Brain microvascular endothelial cell (primary cell): Measurements from ENCODE around the gene TBL1X.

Experiments
- DNase-seq: peaks from one replicate; pipeline ENCODE4 v3.0.0-alpha.2; 2020
- H3K27ac ChIP-seq: fragments of 250-450 bp; sonication (Bioruptor Pico); 2 replicates; pipeline ENCODE4 v1.5.1; 2020; ENCODE audit warnings: mild to moderate bottlenecking, moderate library complexity
- H3K27me3 ChIP-seq: fragments of 250-450 bp; sonication (Bioruptor Pico); replicated peaks from 2 replicates; pipeline ENCODE4 v1.5.1; 2020; ENCODE audit warnings: mild to moderate bottlenecking
- H3K36me3 ChIP-seq: fragments of 250-450 bp; sonication (Bioruptor Pico); replicated peaks from 2 replicates; pipeline ENCODE4 v1.5.1; 2020; ENCODE audit warnings: mild to moderate bottlenecking
- H3K4me3 ChIP-seq: 2 replicates; pipeline ENCODE4 v1.5.1; 2011; ENCODE audit warnings: low read depth, mild to moderate bottlenecking, control low read depth, low read length, moderate library complexity
- in situ Hi-C: cut with HindIII; loops from 2 replicates; pipeline ENCODE4 v1.10.0; 2017; ENCODE audit warnings: low sequenced_read_pairs, low pct_ligation_motif_present
- TF ChIP-seq, protein P1 (sequence below): IDR thresholded peaks from 2 replicates; pipeline ENCODE4 v1.5.1; 2011; ENCODE audit warnings: low read depth, mild to moderate bottlenecking, moderate library complexity, low read length, control low read depth, inconsistent platforms; ENCODE audit errors: missing control alignments

TBL1X gene

DNA sequence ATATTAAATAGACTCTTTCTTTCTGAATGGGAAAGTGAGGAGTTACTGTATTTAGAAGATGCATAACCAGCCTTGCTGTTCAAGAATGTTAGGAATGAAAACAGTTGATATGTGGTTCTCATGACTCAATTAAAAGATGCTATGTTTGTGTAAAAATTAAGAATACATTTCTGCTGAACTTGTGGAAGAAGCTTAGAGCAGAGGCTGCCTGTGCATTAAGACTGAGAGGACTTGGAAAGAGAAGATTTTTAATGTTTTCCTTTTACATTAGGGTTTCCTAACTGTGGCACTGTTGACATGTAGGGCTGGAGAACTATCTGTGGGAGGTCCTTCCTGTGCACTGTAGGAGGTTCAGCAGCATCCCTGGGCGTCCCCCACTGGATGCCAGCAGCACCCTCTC, 163.1 kb downstream of the TBL1X start:
- Histone ChIP-seq H3K27ac (no peak overlapping the region), H3K36me3 (no peaks in the 10 kb centered on the region), H3K4me3 (no peak overlapping the region), H3K27me3 (no peaks in the 10 kb centered on the region)
- TF ChIP-seq, protein P1, sequence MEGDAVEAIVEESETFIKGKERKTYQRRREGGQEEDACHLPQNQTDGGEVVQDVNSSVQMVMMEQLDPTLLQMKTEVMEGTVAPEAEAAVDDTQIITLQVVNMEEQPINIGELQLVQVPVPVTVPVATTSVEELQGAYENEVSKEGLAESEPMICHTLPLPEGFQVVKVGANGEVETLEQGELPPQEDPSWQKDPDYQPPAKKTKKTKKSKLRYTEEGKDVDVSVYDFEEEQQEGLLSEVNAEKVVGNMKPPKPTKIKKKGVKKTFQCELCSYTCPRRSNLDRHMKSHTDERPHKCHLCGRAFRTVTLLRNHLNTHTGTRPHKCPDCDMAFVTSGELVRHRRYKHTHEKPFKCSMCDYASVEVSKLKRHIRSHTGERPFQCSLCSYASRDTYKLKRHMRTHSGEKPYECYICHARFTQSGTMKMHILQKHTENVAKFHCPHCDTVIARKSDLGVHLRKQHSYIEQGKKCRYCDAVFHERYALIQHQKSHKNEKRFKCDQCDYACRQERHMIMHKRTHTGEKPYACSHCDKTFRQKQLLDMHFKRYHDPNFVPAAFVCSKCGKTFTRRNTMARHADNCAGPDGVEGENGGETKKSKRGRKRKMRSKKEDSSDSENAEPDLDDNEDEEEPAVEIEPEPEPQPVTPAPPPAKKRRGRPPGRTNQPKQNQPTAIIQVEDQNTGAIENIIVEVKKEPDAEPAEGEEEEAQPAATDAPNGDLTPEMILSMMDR = no peak
- in situ Hi-C loops = no loop called here
- DNase-seq = no peak

DNA sequence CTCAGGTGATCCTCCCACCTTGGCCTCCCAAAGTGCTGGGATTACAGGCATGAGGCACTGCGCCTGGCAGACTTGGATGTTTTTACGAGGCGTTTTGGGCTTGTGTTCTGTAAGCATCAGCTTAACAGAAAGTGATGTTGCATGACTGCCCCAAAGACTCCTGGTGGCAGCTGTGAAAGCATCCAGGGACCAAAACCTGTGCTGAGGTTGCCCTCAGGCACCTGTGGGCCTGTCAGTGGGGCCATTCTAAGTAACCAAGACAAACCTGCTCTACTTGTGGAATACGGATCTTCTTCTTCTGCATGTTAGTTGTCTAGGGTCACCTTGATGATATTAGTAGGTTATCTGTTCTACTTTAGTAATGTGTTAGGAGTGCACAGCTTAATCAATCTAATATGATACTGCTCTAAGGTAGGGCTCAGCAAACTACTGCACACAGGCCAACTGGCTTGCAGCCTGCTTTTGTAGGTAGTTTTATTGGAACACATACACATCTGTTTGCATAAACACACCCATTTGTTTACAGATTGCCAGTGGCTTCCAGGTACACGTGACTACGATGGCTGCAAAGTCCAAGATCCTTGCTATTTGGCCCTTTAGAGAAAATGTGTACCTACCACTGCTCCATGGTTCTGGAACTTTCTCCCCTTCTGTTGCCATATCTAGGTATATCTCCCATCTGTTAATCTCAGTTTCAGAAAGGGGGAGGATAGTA, 164.1 kb downstream of the TBL1X start:
- TF ChIP-seq, protein P1 = no peak
- Histone ChIP-seq H3K36me3 (no peaks in the 10 kb centered on the region), H3K27ac (no peak overlapping the region), H3K27me3 (no peaks in the 10 kb centered on the region), H3K4me3 (no peak overlapping the region)
- DNase-seq = no peak
- in situ Hi-C loops = no loop called here

DNA sequence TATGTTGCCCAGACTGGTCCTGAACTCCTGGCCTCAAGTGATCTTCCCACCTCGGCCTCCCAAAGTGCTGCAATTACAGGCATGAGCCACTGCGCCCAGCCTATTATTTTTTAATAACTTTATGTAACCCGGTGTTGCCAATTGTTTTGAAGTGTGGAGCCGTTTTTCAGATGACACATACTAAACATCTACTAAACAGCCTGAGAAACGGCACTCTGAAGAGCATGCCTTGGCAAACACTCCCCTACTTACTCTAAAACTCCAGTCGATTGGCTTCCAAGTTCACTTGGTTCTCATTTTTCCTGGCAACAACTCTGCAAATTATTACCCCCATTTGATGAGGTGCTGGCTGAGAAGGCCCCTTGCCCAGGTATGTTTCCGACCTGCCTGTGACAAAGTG, 169.7 kb downstream of the TBL1X start:
- H3K27ac ChIP-seq = no peak overlapping the region
- H3K4me3 ChIP-seq = no peak overlapping the region
- DNase-seq = no peak
- no peaks in the 10 kb centered on the region for H3K27me3 ChIP-seq
- in situ Hi-C loops = no loop called here
- H3K36me3 ChIP-seq = no peaks in the 10 kb centered on the region
- TF ChIP-seq, protein P1 = no peak

DNA sequence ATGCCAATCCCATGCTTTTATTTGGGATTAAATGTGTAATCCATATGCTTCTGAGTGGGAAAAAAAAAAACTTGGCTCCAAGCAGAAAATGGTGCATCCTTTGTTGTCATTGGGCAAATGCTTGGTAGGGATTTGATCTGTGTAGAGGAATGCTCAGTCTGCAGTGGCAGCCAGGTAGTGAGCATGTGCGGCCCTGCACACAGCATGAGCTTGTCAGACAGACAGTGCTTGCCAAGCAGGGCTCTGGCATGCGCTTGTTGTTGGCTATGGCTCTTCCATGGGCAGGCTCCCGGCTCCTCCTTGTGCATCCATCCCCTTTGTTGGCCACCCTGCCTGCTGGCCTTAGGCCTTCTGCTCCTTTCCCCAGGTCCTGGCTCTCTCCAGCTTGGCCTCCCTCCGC, 170.5 kb downstream of the TBL1X start:
- in situ Hi-C loops = no loop called here
- TF ChIP-seq, protein P1 = no peak
- no peak overlapping the region for H3K27ac ChIP-seq
- no peak for DNase-seq
- no peak overlapping the region for H3K4me3 ChIP-seq
- H3K36me3 ChIP-seq = no peaks in the 10 kb centered on the region
- H3K27me3 ChIP-seq = no peaks in the 10 kb centered on the region

DNA sequence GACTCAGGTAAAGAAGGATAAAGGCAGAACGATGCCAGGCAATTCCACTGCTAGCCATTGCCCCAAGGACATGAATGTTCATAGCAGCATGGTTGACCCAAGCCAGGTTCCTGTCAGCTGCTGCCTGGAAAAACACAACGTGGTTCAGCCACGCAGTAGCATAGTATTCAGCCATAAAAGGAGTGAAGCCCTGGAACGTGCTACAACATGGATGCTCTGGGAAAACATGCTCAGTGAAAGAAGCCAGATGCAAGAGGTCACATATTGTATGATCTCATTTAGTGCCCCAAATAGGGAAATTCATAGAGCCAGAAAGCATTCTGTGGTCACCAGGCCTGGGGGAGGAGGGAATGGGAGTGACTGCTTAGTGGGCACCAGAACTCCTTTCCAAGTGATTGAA, 170.9 kb downstream of the TBL1X start:
- in situ Hi-C loops = no loop called here
- TF ChIP-seq, protein P1 = no peak
- no peaks in the 10 kb centered on the region for H3K27me3 ChIP-seq
- H3K27ac ChIP-seq = no peak overlapping the region
- H3K4me3 ChIP-seq = no peak overlapping the region
- H3K36me3 ChIP-seq = no peaks in the 10 kb centered on the region
- DNase-seq = no peak

DNA sequence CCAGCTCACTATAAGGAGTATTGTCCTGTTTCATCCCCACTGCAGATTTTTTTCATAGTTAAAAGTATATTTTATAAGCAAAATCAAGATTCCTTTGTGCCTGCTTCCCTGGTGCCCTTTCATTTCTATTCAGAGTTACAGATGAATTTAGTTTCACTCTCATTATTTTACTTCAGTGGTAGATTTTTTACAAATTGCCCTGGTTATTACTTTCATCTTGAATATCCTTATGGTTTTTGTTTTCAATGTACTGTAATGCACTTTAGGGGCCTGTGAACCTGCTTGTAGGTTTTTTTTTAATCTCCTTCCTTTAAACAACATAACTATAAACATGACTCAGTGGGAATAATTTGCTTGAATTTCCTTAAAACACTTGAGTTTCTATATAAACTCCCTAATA, 174.0 kb downstream of the TBL1X start:
- no peaks in the 10 kb centered on the region for H3K36me3 ChIP-seq
- TF ChIP-seq, protein P1 = no peak
- no peaks in the 10 kb centered on the region for H3K27me3 ChIP-seq
- no peak for DNase-seq
- no peak overlapping the region for H3K27ac ChIP-seq
- in situ Hi-C loops = no loop called here
- no peak overlapping the region for H3K4me3 ChIP-seq
